Mammary epithelial cell (primary cell): ENCODE data around the gene NRG2.

Experiments
- CTCF ChIP-seq, 2 donors: IDR thresholded peaks in 1 of 2; conservative IDR thresholded peaks in 1 of 2; 2 replicates each; pipeline ENCODE4 v1.5.1; 2011 to 2012; ENCODE audit warnings: inconsistent platforms in 2 of 2, low read length in 2 of 2, mild to moderate bottlenecking in 2 of 2, control low read depth in 1 of 2, low read depth in 1 of 2; ENCODE audit not compliant: insufficient read depth in 1 of 2; ENCODE audit errors: extremely low read depth in 1 of 2
- EZH2 ChIP-seq: IDR thresholded peaks from 2 replicates; pipeline ENCODE4 v1.6.1; 2012; ENCODE audit warnings: low read length, inconsistent platforms, borderline replicate concordance

GRCh38 chr5:139848508-139849100 lies 194.5 kb downstream of the NRG2 start:
- TF ChIP-seq CTCF (conservative IDR thresholded peaks at IDR 0.05 in 1 of 2, IDR thresholded peaks at IDR 0.05 in 1 of 2; ENCODE audit: extremely low read depth in 1 of 2, insufficient read depth in 1 of 2, low read depth in 1 of 2, low read length in 2 of 2) = no peak
- TF ChIP-seq EZH2 = no peak
